ELF-1 (cell line): ENCODE data around the gene MAGI1.

Source experiments
- DNase-seq: peaks from one replicate; pipeline ENCODE4 v3.0.0-alpha.2; 2016; ENCODE audit warnings: low read depth, low spot score

MAGI1 gene

DNA sequence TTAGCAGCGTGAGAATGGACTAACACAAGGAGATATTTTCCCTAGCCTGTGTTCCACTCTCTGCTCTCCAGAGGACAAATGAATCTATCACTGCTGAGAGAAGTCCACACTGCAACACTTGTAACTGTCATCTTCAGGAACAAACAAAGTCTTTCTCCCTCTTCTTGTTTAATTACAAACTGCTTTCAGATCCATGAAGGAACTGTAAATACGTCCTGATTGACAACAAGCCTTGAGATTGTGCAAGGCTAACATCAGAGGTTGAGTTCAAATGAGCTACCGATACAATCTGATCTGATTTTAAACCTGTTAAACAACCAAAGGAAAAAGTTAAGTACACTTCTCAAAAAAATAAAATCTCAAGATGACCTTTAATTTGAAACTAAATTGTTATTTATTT is 712.1 kb downstream of the MAGI1 start:
- DNase-seq, result no peak

DNA sequence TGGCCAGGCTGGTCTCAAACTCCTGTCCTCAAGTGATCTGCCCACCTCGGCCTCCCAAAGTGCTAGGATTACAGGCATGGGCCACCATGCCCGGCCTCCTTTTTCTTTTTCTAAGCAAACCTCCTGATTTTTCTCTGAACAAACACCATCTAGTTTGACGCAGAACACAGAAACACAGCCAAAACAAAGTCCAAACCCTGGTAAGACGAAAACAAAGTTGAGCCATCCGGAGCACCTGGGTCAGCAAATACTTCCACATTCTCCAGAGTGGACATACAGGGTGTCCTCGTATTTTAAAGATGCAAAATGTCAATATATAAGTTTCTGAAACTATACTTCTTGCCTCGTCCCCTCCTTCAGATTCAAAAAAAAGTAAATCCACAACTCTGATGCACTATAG is 715.8 kb downstream of the MAGI1 start:
- DNase-seq, result no peak

DNA sequence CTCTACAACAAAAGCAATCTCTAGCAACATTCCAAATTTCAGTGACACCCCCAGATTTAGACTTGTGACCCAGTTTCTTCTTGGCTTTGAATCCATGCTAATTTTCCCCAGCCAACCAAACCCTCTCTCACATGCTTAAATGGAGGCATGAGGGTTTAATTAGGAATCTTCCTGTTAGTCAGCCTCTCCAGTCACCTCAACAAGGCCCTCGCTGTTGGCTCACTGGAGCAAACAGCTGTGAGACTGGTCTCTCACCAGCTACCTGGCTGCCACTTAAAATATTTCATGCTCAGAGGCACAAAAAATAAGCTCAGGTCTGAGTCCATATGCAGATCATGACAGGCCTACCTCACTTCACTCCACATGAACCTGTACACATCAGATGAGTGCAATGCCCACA is 720.5 kb downstream of the MAGI1 start:
- DNase-seq, result no peak

DNA sequence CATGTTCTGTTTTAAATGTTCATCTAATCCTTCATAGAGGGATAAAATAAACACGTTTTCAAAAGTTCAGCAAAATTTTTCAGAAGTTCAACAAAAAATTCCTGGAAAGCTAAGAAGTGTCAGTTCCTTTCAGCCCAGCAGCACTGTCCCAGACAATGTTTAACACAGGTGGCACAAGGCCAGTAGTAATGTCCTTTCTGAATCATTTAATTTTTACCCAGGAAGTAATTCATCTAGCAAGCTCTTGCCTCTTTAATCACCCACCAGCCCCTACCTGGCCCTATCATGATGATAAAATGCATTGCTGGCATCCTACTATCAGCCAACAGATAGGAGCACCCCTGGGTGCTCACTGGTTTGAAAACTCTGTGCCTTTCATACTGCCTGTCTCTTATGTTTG is 723.8 kb downstream of the MAGI1 start:
- no peak for DNase-seq

DNA sequence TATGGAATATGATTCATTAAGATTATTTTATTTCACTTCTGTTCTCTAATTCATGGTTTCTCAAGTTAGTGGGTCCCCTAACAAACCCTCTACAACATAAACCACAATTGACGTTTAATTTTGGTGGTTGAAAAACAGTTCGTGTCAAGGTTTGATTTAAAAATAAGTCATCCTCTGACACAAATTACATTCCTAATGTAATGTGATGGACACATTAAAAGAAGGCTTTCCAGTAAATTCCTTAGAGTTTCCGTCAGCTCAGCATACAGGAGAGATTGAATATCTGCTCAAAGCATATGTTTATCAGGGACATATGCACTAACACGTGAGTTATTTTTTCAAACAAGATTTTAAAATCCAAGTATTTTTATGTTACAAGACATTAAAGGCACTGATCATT is 724.4 kb downstream of the MAGI1 start:
- no peak for DNase-seq

DNA sequence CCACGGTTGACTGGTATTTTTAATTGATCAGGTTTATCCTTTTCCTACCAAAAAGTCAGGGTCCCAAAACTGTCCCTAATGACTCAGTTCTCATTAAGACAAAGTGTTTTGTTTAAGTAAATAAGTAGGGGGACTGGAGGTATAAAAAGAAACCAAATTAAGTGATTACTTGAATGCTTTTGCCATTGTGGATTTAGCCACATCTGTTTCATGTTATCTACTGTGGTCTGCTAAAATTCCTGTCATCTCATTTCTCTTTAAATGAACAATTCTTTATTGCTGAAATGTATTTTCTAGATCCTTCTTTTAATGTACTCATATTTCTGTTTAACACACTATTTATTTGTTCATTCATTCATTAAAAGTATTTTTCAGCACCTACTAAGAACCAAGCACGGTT is 725.1 kb downstream of the MAGI1 start:
- DNase-seq, result no peak

DNA sequence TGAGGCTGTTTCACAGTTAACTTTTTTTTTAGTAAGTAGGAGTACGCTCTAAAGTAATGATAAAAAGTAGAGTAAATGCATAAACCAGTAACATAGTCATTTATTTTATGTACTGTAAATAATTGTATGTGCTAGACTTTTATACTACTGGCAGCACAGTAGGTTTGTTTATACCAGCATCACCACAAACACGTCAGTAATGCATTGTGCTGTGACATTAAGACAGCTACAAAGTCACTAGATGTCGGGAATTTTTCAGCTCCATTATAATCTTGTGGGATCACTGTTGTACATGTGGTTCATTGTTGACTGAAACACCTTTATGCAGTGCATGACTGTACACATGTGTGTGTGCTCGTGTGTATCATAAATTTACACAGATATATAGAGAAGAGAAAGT is 732.9 kb downstream of the MAGI1 start:
- no peak for DNase-seq
